ENCODE results near the gene RAD51B. TPM values are rescaled to one million over a fixed set of nuclear protein-coding genes. Genes with fewer than 3 reads are reported as not detected.

The RAD51B gene
- total and polyA plus RNA-seq, 2 of the 13 experiments (the other 11 are each of a cell fraction or from before 2014, with no cell fraction given): 7.0 to 9.5 TPM

- H4K20me1 ChIP-seq (ENCODE audit: insufficient read depth, low read length): no peaks in the 10 kb centered on the region
- POLR2A ChIA-PET: no interaction called here
- H3K4me3 ChIP-seq (replicated peaks in 1 of 3; ENCODE audit: insufficient read depth in 1 of 3, low read depth in 2 of 3, low read length in 3 of 3): no peak overlapping the region
- H3K79me2 ChIP-seq (ENCODE audit: insufficient read depth, low read length): no peaks in the 10 kb centered on the region
- H3K27ac ChIP-seq (ENCODE audit: extremely low read length, insufficient read depth, low read length): no peak overlapping the region
- H3K4me2 ChIP-seq (ENCODE audit: low read depth, low read length): peak overlapping the region; percentile 52
- CTCF ChIA-PET (ENCODE audit: low intra/inter-chr PET ratio, low total read pairs): no interaction called here
- no TSS peak for BruUV-seq (replicated peaks)
- in situ Hi-C loops (cut with HindIII; ENCODE audit: extremely low pct_ligation_motif_present, low pct_unique_long_range_greater_than_20kb) (no loop called here), intact Hi-C loops (cut with micrococcal nuclease; ENCODE audit: unreplicated experiment) (no loop called here)
- 46% methylated on average over 7 of the region's 8 CpGs for WGBS (ENCODE audit: low lambda C conversion rate)
- peak; percentile 50 for DNase-seq (ENCODE audit: low spot score)
- H2AFZ ChIP-seq (ENCODE audit: low read length): no peak overlapping the region
- H3K27me3 ChIP-seq (ENCODE audit: control insufficient read depth in 1 of 2, insufficient read depth in 2 of 2, low read length in 2 of 2): no peaks in the 10 kb centered on the region
- H3K9ac ChIP-seq (ENCODE audit: insufficient read depth, low read depth, low read length): no peak overlapping the region
- ATAC-seq: peak; percentile 82
- no peak for FAIRE-seq
- H3K9me3 ChIP-seq (ENCODE audit: low read length): no peaks in the 10 kb centered on the region
- H3K4me1 ChIP-seq (ENCODE audit: insufficient read depth, low read length): peaks cover 26% of the 10 kb centered on the region
- H3K36me3 ChIP-seq (replicated peaks in 1 of 2; ENCODE audit: control insufficient read depth in 1 of 2, insufficient read depth in 2 of 2, low read length in 2 of 2): no peaks in the 10 kb centered on the region
- TF ChIP-seq NONO (IDR thresholded peaks at IDR 0.05): no peak
- no peak for TF ChIP-seq NONO (CRISPR knock-in tag; conservative IDR thresholded peaks at IDR 0.05)
- TF ChIP-seq MEIS1 (CRISPR knock-in tag; IDR thresholded peaks at IDR 0.05; ENCODE audit: borderline replicate concordance): no peak
- TF ChIP-seq ZNF18 (CRISPR knock-in tag; IDR thresholded peaks at IDR 0.05; ENCODE audit: insufficient replicate concordance): no peak
- no peak for TF ChIP-seq ZBTB46 (CRISPR knock-in tag; IDR thresholded peaks at IDR 0.05; ENCODE audit: borderline replicate concordance)
- TF ChIP-seq HNRNPL (IDR thresholded peaks at IDR 0.05; ENCODE audit: low read depth, low read length): no peak
- no peak for TF ChIP-seq ZNF160 (CRISPR knock-in tag; IDR thresholded peaks at IDR 0.05)
- no peak for TF ChIP-seq IRF1 (CRISPR knock-in tag; IDR thresholded peaks at IDR 0.05; ENCODE audit: low read depth)
- no peak for TF ChIP-seq ARNT2 (CRISPR knock-in tag; IDR thresholded peaks at IDR 0.05; ENCODE audit: low read depth)
- no peak for TF ChIP-seq FOXA1 (IDR thresholded peaks at IDR 0.05)
- TF ChIP-seq FOXA1 (CRISPR knock-in tag; IDR thresholded peaks at IDR 0.05): 0 out of 2 replicates have a peak, but pooled peaks have one; percentile 16
- no peak for TF ChIP-seq NFIB (CRISPR knock-in tag; IDR thresholded peaks at IDR 0.05; ENCODE audit: borderline replicate concordance)
- TF ChIP-seq ZNF691 (CRISPR knock-in tag; IDR thresholded peaks at IDR 0.05; ENCODE audit: borderline replicate concordance, low read depth): no peak
- TF ChIP-seq HNRNPH1 (optimal IDR thresholded peaks at IDR 0.05; ENCODE audit: low read depth, low read length): no peak
- TF ChIP-seq ZBTB7B (CRISPR knock-in tag; IDR thresholded peaks at IDR 0.05): peak; percentile 44; the same call in 1 of the 2 replicates
- no peak for TF ChIP-seq ZXDC (CRISPR knock-in tag; IDR thresholded peaks at IDR 0.05)
- TF ChIP-seq ZNF547 (CRISPR knock-in tag; IDR thresholded peaks at IDR 0.05): no peak
- no peak for TF ChIP-seq SETDB1 (CRISPR knock-in tag; IDR thresholded peaks at IDR 0.05; ENCODE audit: borderline replicate concordance)
Measured at GRCh38 chr14:68085742-68086141, 266.2 kb downstream of the RAD51B start.

All from HepG2 (cell line).